ENCODE measurements around the gene RYR3. TPM values are rescaled to one million over a fixed set of nuclear protein-coding genes. Genes with fewer than 3 reads are reported as not detected.

Gene RYR3
- total and polyA plus RNA-seq, 4 donors, result 0.88 to 23.1 (median 13.8) TPM

DNA sequence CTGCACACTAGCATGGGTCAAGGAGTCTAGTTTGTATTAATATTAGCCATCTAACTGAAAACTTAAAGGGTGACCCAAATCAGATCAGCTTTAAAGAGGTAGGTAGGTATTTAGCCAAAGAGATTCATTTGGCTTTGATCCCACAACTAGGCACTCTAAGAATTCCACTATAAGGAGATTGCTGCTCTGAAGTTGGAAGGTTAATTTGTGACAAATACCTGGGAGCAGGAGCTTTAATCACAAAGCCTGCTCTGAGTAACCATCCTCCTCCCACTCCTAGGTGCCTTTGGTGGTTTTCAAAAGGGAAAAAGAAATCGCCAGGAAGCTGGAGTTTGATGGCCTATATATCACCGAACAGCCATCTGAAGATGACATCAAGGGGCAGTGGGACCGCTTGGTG is 537.2 kb downstream of the RYR3 start:
- no peak overlapping the region for H3K4me3 ChIP-seq (ENCODE audit: low read length in 2 of 2)
- ATAC-seq (ENCODE audit: low FRiP score) (no peak), DNase-seq (no peak)
- H3K9me3 ChIP-seq (ENCODE audit: control insufficient read depth, low read length), result no peaks in the 10 kb centered on the region
- intact Hi-C loops (cut with DNase I), result no loop called here
- H3K27me3 ChIP-seq (ENCODE audit: control insufficient read depth in 1 of 2, insufficient read depth in 2 of 2, low read length in 1 of 2), result no peaks in the 10 kb centered on the region
- no peaks in the 10 kb centered on the region for H3K4me1 ChIP-seq (ENCODE audit: control insufficient read depth in 1 of 2, insufficient read depth in 2 of 2, low read length in 2 of 2)
- no peak overlapping the region for H3K27ac ChIP-seq (ENCODE audit: low read depth in 1 of 2, low read length in 2 of 2)
- WGBS, 2 donors, result 86 to 94% methylated on average over 3 of the region's 3 CpGs
- H3K36me3 ChIP-seq (ENCODE audit: control insufficient read depth in 1 of 2, insufficient read depth in 2 of 2, low read length in 1 of 2), result no peaks in the 10 kb centered on the region

DNA sequence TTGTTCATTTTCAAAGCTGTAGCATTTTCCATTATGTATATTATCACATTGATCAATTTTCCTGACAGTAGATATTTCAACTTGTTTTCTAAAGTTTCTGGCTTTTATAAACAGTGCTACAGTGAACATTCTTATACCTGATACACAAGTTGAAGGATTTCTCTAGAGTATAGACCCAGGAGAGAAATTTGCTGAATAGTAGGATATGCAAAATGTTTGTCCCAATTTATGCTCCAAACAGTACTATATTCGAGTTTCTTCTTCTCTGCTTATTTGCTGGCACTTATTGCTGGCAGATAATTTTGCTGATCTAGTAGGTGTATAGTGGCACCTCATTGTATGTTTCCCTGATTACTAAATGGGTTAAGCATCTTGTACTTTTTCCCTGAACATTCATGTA is 540.3 kb downstream of the RYR3 start:
- no peak overlapping the region for H3K4me3 ChIP-seq (ENCODE audit: low read length in 2 of 2)
- H3K36me3 ChIP-seq (ENCODE audit: control insufficient read depth in 1 of 2, insufficient read depth in 2 of 2, low read length in 1 of 2), result no peaks in the 10 kb centered on the region
- no peaks in the 10 kb centered on the region for H3K9me3 ChIP-seq (ENCODE audit: control insufficient read depth, low read length)
- H3K4me1 ChIP-seq (ENCODE audit: control insufficient read depth in 1 of 2, insufficient read depth in 2 of 2, low read length in 2 of 2), result no peaks in the 10 kb centered on the region
- no peaks in the 10 kb centered on the region for H3K27me3 ChIP-seq (ENCODE audit: control insufficient read depth in 1 of 2, insufficient read depth in 2 of 2, low read length in 1 of 2)
- no peak overlapping the region for H3K27ac ChIP-seq (ENCODE audit: low read depth in 1 of 2, low read length in 2 of 2)
- 84 to 91% methylated on average over 1 of the region's 1 CpG for WGBS, 2 donors
- ATAC-seq (ENCODE audit: low FRiP score) (no peak), DNase-seq (no peak)
- intact Hi-C loops (cut with DNase I), result no loop called here

DNA sequence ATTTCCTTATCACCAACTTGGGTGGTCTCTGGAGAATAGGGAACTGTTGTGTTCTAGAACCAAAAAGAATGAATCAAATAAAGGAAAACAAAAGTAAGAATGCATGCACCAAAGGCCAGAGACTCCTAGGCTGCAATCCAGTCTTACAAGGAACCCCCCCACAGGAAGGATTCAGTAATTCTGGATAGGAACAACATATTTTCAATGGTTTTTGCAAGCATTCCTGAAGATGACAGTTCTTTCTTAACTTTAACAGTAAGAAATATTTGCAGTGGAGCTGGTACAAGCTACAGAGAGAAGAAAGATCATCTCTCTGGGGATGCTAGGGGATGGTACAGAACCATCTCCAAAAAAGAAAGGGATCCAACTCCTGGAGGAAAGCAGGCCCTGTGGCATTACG is 541.3 kb downstream of the RYR3 start:
- Histone ChIP-seq H3K27me3 (ENCODE audit: control insufficient read depth in 1 of 2, insufficient read depth in 2 of 2, low read length in 1 of 2) (no peaks in the 10 kb centered on the region), H3K4me3 (ENCODE audit: low read length in 2 of 2) (no peak overlapping the region), H3K9me3 (ENCODE audit: control insufficient read depth, low read length) (no peaks in the 10 kb centered on the region), H3K27ac (ENCODE audit: low read depth in 1 of 2, low read length in 2 of 2) (peak overlapping the region in 1 of 2 donors; percentile 12), H3K4me1 (ENCODE audit: control insufficient read depth in 1 of 2, insufficient read depth in 2 of 2, low read length in 2 of 2) (no peaks in the 10 kb centered on the region), H3K36me3 (ENCODE audit: control insufficient read depth in 1 of 2, insufficient read depth in 2 of 2, low read length in 1 of 2) (no peaks in the 10 kb centered on the region)
- DNase-seq (no peak), ATAC-seq (ENCODE audit: low FRiP score) (no peak)
- intact Hi-C loops (cut with DNase I), result no loop called here
- WGBS, 2 donors, result 20 to 24% methylated on average over 1 of the region's 1 CpG

DNA sequence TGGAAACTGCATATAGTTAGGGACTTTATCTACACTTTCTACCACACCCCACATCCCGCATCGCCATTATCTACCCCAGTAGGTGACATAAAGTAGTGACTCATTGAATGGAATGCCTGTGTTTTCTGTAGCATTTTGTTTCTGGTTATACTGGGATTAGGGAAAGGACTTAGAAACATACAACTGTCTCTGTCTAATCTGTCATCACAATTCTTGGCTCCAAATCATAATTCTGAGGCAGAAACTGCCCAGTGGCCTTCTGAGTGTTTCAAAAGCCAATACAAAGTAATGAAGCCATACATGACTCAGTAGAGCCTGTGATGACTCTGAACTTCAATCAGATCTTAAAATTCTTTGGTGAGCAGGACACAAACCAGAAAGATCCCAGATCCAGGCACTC is 541.8 kb downstream of the RYR3 start:
- intact Hi-C loops (cut with DNase I), result no loop called here
- no peak for ATAC-seq (ENCODE audit: low FRiP score)
- H3K36me3 ChIP-seq (ENCODE audit: control insufficient read depth in 1 of 2, insufficient read depth in 2 of 2, low read length in 1 of 2), result no peaks in the 10 kb centered on the region
- H3K9me3 ChIP-seq (ENCODE audit: control insufficient read depth, low read length), result no peaks in the 10 kb centered on the region
- WGBS, 2 donors, result 47 to 63% methylated on average over 2 of the region's 2 CpGs
- no peaks in the 10 kb centered on the region for H3K27me3 ChIP-seq (ENCODE audit: control insufficient read depth in 1 of 2, insufficient read depth in 2 of 2, low read length in 1 of 2)
- no peak for DNase-seq
- H3K4me1 ChIP-seq (ENCODE audit: control insufficient read depth in 1 of 2, insufficient read depth in 2 of 2, low read length in 2 of 2), result no peaks in the 10 kb centered on the region
- H3K27ac ChIP-seq (ENCODE audit: low read depth in 1 of 2, low read length in 2 of 2), result peak overlapping the region in 1 of 2 donors; percentile 43
- no peak overlapping the region for H3K4me3 ChIP-seq (ENCODE audit: low read length in 2 of 2)

DNA sequence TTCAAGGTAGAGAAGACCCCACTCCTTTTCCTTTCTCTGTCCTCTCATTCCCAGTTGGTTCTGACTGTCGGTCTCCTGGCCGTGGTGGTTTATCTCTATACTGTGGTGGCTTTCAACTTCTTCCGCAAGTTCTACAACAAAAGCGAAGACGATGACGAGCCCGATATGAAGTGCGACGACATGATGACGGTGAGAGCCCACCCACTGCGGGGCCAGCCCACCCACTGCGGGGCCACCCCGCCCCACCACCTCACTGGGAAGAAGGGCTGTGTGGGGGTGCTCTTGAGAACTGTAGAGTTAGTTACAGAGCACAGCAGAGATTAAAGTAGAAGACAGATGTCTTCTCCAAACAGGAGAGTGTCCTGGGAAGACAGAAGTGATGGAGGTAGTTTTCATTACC is 547.0 kb downstream of the RYR3 start:
- DNase-seq (no peak), ATAC-seq (ENCODE audit: low FRiP score) (no peak)
- Histone ChIP-seq H3K9me3 (ENCODE audit: control insufficient read depth, low read length) (no peaks in the 10 kb centered on the region), H3K4me3 (ENCODE audit: low read length in 2 of 2) (no peak overlapping the region), H3K27me3 (ENCODE audit: control insufficient read depth in 1 of 2, insufficient read depth in 2 of 2, low read length in 1 of 2) (no peaks in the 10 kb centered on the region), H3K4me1 (ENCODE audit: control insufficient read depth in 1 of 2, insufficient read depth in 2 of 2, low read length in 2 of 2) (no peaks in the 10 kb centered on the region), H3K36me3 (ENCODE audit: control insufficient read depth in 1 of 2, insufficient read depth in 2 of 2, low read length in 1 of 2) (peaks cover 2 to 3% of the 10 kb centered on the region in 2 donors), H3K27ac (ENCODE audit: low read depth in 1 of 2, low read length in 2 of 2) (no peak overlapping the region)
- intact Hi-C loops (cut with DNase I), result no loop called here
- 96 to 97% methylated on average over 13 of the region's 13 CpGs for WGBS, 2 donors

DNA sequence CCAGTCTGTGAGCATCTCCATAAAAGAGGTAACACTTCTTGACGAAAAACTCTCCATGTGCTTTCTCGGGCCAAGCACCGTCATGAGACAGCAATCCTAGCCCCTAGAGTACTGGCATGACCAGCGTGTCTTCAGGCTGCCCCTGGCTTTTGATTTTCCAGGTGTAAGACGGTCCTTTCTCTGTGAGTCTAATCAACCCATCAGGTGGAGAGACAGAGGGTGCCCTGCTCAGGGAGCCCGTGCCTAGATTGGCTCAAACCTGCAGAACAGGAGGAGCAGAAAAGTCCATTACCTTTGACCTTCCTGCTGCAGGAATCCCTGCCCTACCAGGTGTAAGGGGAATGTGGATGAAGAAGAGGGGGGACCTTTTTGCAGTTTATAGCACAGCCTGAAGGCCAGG is 548.1 kb downstream of the RYR3 start:
- ATAC-seq (ENCODE audit: low FRiP score) (no peak), DNase-seq (no peak)
- WGBS, 2 donors, result 94 to 97% methylated on average over 6 of the region's 6 CpGs
- no peaks in the 10 kb centered on the region for H3K9me3 ChIP-seq (ENCODE audit: control insufficient read depth, low read length)
- intact Hi-C loops (cut with DNase I), result no loop called here
- H3K27me3 ChIP-seq (ENCODE audit: control insufficient read depth in 1 of 2, insufficient read depth in 2 of 2, low read length in 1 of 2), result no peaks in the 10 kb centered on the region
- H3K4me3 ChIP-seq (ENCODE audit: low read length in 2 of 2), result no peak overlapping the region
- no peaks in the 10 kb centered on the region for H3K4me1 ChIP-seq (ENCODE audit: control insufficient read depth in 1 of 2, insufficient read depth in 2 of 2, low read length in 2 of 2)
- peaks cover 2 to 3% of the 10 kb centered on the region in 2 donors for H3K36me3 ChIP-seq (ENCODE audit: control insufficient read depth in 1 of 2, insufficient read depth in 2 of 2, low read length in 1 of 2)
- H3K27ac ChIP-seq (ENCODE audit: low read depth in 1 of 2, low read length in 2 of 2), result no peak overlapping the region

DNA sequence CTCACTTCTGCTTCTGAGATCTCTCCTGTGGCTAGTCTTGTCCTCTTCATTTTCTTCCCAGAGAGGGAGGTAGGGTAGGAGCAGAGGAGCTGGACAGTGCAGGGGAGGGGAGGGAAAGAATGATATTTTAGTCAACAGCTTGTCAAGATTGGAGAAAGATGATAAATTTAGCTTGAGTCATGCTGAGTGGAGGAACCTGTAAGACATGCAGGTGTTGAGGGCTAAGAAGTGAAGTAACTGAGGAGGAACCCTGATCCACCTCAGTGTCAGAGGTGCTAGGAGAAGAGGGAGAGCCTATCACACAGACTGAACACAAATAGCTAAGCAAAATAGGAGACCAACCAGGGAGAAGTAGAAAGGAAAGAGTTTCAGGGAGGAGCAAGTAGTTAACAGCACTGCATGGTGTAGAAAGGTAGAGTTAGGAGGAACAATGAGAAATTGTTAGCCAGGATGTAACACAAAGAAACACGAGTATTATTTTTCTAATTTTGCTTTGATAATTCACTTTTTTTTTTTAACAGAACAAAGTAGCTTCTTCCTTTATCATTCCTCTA is 549.3 kb downstream of the RYR3 start:
- Histone ChIP-seq H3K27ac (ENCODE audit: low read depth in 1 of 2, low read length in 2 of 2) (no peak overlapping the region), H3K4me1 (ENCODE audit: control insufficient read depth in 1 of 2, insufficient read depth in 2 of 2, low read length in 2 of 2) (no peaks in the 10 kb centered on the region), H3K27me3 (ENCODE audit: control insufficient read depth in 1 of 2, insufficient read depth in 2 of 2, low read length in 1 of 2) (no peaks in the 10 kb centered on the region), H3K36me3 (ENCODE audit: control insufficient read depth in 1 of 2, insufficient read depth in 2 of 2, low read length in 1 of 2) (peaks cover 3% of the 10 kb centered on the region in 2 donors), H3K9me3 (ENCODE audit: control insufficient read depth, low read length) (no peaks in the 10 kb centered on the region), H3K4me3 (ENCODE audit: low read length in 2 of 2) (no peak overlapping the region)
- WGBS, 2 donors, result 81 to 86% methylated on average over 1 of the region's 1 CpG
- intact Hi-C loops (cut with DNase I), result loop anchor here in 1 of 2 donors (10.0 kb wide), 1 partner anchor 55 kb away; no protein-coding TSS in a partner anchor
- DNase-seq, result no peak
- ATAC-seq (ENCODE audit: low FRiP score), result no peak

DNA sequence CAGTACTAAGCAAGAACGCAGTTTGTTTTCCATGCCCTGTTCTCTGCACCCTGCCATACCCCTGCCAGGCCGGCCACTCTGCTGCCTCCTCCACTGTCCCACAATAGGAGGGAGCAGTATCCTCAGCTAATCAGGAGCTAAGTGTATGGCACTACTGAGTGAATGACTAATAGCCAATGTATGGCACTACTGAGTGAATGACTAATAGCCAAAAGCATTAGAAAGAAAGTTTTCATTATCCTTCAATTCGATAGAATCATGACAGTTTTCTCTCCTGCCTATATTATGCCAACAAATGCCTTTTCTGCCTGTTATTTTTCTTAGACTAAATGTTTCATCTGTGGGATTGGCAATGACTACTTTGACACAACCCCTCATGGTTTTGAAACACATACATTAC is 550.0 kb downstream of the RYR3 start:
- H3K27me3 ChIP-seq (ENCODE audit: control insufficient read depth in 1 of 2, insufficient read depth in 2 of 2, low read length in 1 of 2), result no peaks in the 10 kb centered on the region
- H3K4me3 ChIP-seq (ENCODE audit: low read length in 2 of 2), result no peak overlapping the region
- H3K4me1 ChIP-seq (ENCODE audit: control insufficient read depth in 1 of 2, insufficient read depth in 2 of 2, low read length in 2 of 2), result peaks cover 0 to 2% of the 10 kb centered on the region in 2 donors
- ATAC-seq (ENCODE audit: low FRiP score) (no peak), DNase-seq (no peak)
- H3K9me3 ChIP-seq (ENCODE audit: control insufficient read depth, low read length), result no peaks in the 10 kb centered on the region
- peaks cover 3% of the 10 kb centered on the region in 2 donors for H3K36me3 ChIP-seq (ENCODE audit: control insufficient read depth in 1 of 2, insufficient read depth in 2 of 2, low read length in 1 of 2)
- 71 to 83% methylated on average over 3 of the region's 3 CpGs for WGBS, 2 donors
- no peak overlapping the region for H3K27ac ChIP-seq (ENCODE audit: low read depth in 1 of 2, low read length in 2 of 2)
- intact Hi-C loops (cut with DNase I), result loop anchor here in 1 of 2 donors (10.0 kb wide), 1 partner anchor 56 kb away; no protein-coding TSS in a partner anchor

DNA sequence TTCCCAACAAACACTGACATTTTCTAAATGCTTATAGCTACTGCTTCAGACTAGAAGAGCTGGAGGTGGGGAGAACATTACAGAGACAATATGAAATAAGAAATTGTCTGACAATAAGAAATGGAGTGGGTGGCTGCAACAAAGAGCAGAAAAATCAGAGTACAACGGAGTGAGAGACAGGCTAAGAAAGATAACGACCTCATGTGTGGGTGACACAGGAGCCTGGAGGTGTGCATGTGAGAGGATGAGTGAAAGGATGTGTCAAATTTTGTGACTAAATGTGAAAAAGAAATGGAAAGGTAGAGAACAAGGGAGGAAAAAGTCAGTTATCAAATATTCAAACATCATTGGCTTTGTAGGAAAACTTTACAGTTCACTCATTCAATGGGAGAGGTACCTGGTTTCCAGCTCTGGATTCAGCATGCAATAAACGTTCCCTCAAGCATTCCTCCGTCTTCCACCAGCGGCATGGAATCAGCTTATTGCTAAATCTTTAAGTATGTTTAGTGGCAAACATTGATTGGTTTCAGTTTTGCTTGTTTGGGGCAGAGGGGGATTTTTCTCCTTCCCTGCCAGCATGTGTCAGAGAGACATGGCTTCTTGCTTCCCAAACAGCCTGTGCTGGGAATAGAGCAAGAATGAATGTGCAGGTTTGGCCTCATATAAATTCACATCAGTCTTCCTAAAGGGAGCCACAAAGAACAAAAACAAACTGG is 553.8 kb downstream of the RYR3 start:
- DNase-seq (no peak), ATAC-seq (ENCODE audit: low FRiP score) (no peak)
- Histone ChIP-seq H3K9me3 (ENCODE audit: control insufficient read depth, low read length) (no peaks in the 10 kb centered on the region), H3K4me3 (ENCODE audit: low read length in 2 of 2) (no peak overlapping the region), H3K36me3 (ENCODE audit: control insufficient read depth in 1 of 2, insufficient read depth in 2 of 2, low read length in 1 of 2) (peaks cover 3% of the 10 kb centered on the region in 2 donors), H3K27me3 (ENCODE audit: control insufficient read depth in 1 of 2, insufficient read depth in 2 of 2, low read length in 1 of 2) (no peaks in the 10 kb centered on the region), H3K4me1 (ENCODE audit: control insufficient read depth in 1 of 2, insufficient read depth in 2 of 2, low read length in 2 of 2) (peaks cover 0 to 7% of the 10 kb centered on the region in 2 donors), H3K27ac (ENCODE audit: low read depth in 1 of 2, low read length in 2 of 2) (no peak overlapping the region)
- 77 to 89% methylated on average over 5 of the region's 5 CpGs for WGBS, 2 donors
- intact Hi-C loops (cut with DNase I), result loop anchor here in 1 of 2 donors (10.0 kb wide), 1 partner anchor 60 kb away; no protein-coding TSS in a partner anchor

Measured in aorta (tissue), 5 donors.